A549 (cell line): Measurements from ENCODE around the gene PACSIN1. TPM values are rescaled to one million over a fixed set of nuclear protein-coding genes. Genes with fewer than 3 reads are reported as not detected.

Experiments used
- ATAC-seq, 2 experiments: fragments of 200-7000 bp in 1 of 2; fragments of >200 bp in 1 of 2; cut with Nextera tagmentation in 1 of 2; cut with Tn5 transposase in 1 of 2; 3 replicates each; pipeline versions ENCODE4 v1.8.0 to v1.9.1; 2018 to 2020; ENCODE audit warnings: mild to moderate bottlenecking in 1 of 2, moderate library complexity in 1 of 2
- CTCF ChIA-PET: fragments of 300-600 bp; sonication (Branson Sonifier 250); formaldehyde crosslinking; extraction: SDS; loops from one replicate; lab custom pipeline; 2021; ENCODE audit warnings: antibody characterized with exemption, inconsistent platforms; lab: Yijun Ruan, JAX
- POLR2A ChIA-PET: fragments of 350-600 bp; formaldehyde crosslinking; extraction: SDS; loops from one replicate; lab custom pipeline; 2021; ENCODE audit warnings: antibody characterized with exemption, inconsistent platforms; lab: Yijun Ruan, JAX
- DNase-seq, 2 experiments: peaks; one replicate each; pipeline versions ENCODE4 v3.0.0 to v3.0.0-alpha.2; 2011 to 2016; ENCODE audit warnings: low read depth in 1 of 2, low spot score in 1 of 2
- FAIRE-seq: peaks from 2 replicates; lab custom pipeline; 2011; peaks lifted over from hg19 to GRCh38; lab: Jason Lieb, UNC
- H3K27ac ChIP-seq, 2 experiments: fragments of >200 bp; sonication (Bioruptor Twin); formaldehyde crosslinking; 3 replicates each; pipeline ENCODE4 v1.5.1; 2016 to 2017
- H3K4me1 ChIP-seq: fragments of >200 bp; sonication (Bioruptor Twin); formaldehyde crosslinking; 3 replicates; pipeline ENCODE4 v1.6.1; 2016
- H3K4me2 ChIP-seq: fragments of >200 bp; sonication (Bioruptor Twin); formaldehyde crosslinking; 3 replicates; pipeline ENCODE4 v1.6.1; 2016
- H3K4me3 ChIP-seq: fragments of >200 bp; sonication (Bioruptor Twin); formaldehyde crosslinking; 3 replicates; pipeline ENCODE4 v1.5.1; 2016
- H3K9me3 ChIP-seq: fragments of >200 bp; sonication (Bioruptor Twin); formaldehyde crosslinking; 3 replicates; pipeline ENCODE4 v1.6.1; 2016
- ATOH8 ChIP-seq: fragments of 250-450 bp; sonication (Bioruptor Pico); IDR thresholded peaks from 2 replicates; pipeline ENCODE4 v1.5.0; 2020; ENCODE audit warnings: low read depth, mild to moderate bottlenecking, moderate library complexity
- BHLHE40 ChIP-seq: IDR thresholded peaks from 2 replicates; pipeline ENCODE4 v1.6.1; 2012; ENCODE audit warnings: low read depth, low read length, inconsistent platforms
- CBX2 ChIP-seq: fragments of 200-600 bp; sonication (generic); IDR thresholded peaks from 2 replicates; pipeline ENCODE4 v1.6.1; 2016; ENCODE audit warnings: low read depth, mild to moderate bottlenecking, borderline replicate concordance
- CBX8 ChIP-seq: fragments of 200-600 bp; sonication (generic); IDR thresholded peaks from 2 replicates; pipeline ENCODE4 v1.6.1; 2016
- CEBPB ChIP-seq, 2 experiments: fragments of >200 bp in 1 of 2; sonication (Bioruptor Twin) in 1 of 2; formaldehyde crosslinking in 1 of 2; IDR thresholded peaks; 2 replicates each; pipeline ENCODE4 v1.6.1; 2012 to 2016
- CTCF ChIP-seq: fragments of >200 bp; sonication (Bioruptor Twin); formaldehyde crosslinking; IDR thresholded peaks from 3 replicates; pipeline ENCODE4 v1.5.1; 2016
- FOSB ChIP-seq: fragments of 250-450 bp; sonication (Bioruptor Pico); IDR thresholded peaks from 2 replicates; pipeline ENCODE4 v1.5.0; 2020; ENCODE audit warnings: mild to moderate bottlenecking, moderate library complexity
- FOXS1 ChIP-seq: fragments of 250-450 bp; sonication (Bioruptor Pico); IDR thresholded peaks from 2 replicates; pipeline ENCODE4 v1.5.0; 2020; ENCODE audit warnings: mild to moderate bottlenecking, moderate library complexity
- HEYL ChIP-seq: fragments of 250-450 bp; sonication (Bioruptor Pico); IDR thresholded peaks from 2 replicates; pipeline ENCODE4 v1.8.0; 2021; ENCODE audit warnings: mild to moderate bottlenecking, moderate library complexity
- HMGXB4 ChIP-seq: fragments of 250-450 bp; sonication (Bioruptor Pico); IDR thresholded peaks from 2 replicates; pipeline ENCODE4 v1.5.0; 2021; ENCODE audit warnings: mild to moderate bottlenecking, moderate library complexity, borderline replicate concordance
- KDM1A ChIP-seq: fragments of 200-600 bp; sonication (generic); IDR thresholded peaks from 2 replicates; pipeline ENCODE4 v1.6.1; 2016; ENCODE audit warnings: low read depth, mild to moderate bottlenecking
- MAX ChIP-seq: IDR thresholded peaks from 2 replicates; pipeline ENCODE4 v1.6.1; 2012
- NPAS2 ChIP-seq: fragments of 250-450 bp; sonication (Bioruptor Pico); IDR thresholded peaks from 2 replicates; pipeline ENCODE4 v1.8.0; 2022; ENCODE audit warnings: mild to moderate bottlenecking, moderate library complexity, borderline replicate concordance
- NR3C1 ChIP-seq: fragments of >200 bp; sonication (Bioruptor Twin); formaldehyde crosslinking; IDR thresholded peaks from 3 replicates; pipeline ENCODE4 v1.6.1; 2017
- PBX3 ChIP-seq: IDR thresholded peaks from 2 replicates; pipeline ENCODE4 v1.6.1; 2012
- PHF8 ChIP-seq: fragments of 200-600 bp; sonication (generic); IDR thresholded peaks from 2 replicates; pipeline ENCODE4 v1.6.1; 2016; ENCODE audit warnings: low read depth, mild to moderate bottlenecking, antibody characterized with exemption, moderate library complexity, borderline replicate concordance
- RCOR1 ChIP-seq: fragments of 150-350 bp; IDR thresholded peaks from 2 replicates; pipeline ENCODE4 v1.6.1; 2014; ENCODE audit warnings: antibody characterized with exemption, low read length, low read depth
- REST ChIP-seq: fragments of 200-600 bp; sonication (generic); IDR thresholded peaks from 2 replicates; pipeline ENCODE4 v1.6.1; 2016; ENCODE audit warnings: antibody characterized with exemption, mild to moderate bottlenecking, moderate library complexity
- RNF2 ChIP-seq: fragments of 200-600 bp; sonication (generic); IDR thresholded peaks from 2 replicates; pipeline ENCODE4 v1.6.1; 2016; ENCODE audit warnings: low read depth, mild to moderate bottlenecking, antibody characterized with exemption, moderate library complexity, borderline replicate concordance
- SREBF2 ChIP-seq: fragments of 450-650 bp; IDR thresholded peaks from 2 replicates; pipeline ENCODE4 v1.6.1; 2014; ENCODE audit warnings: mild to moderate bottlenecking, moderate library complexity
- USF2 ChIP-seq: fragments of 450-650 bp; IDR thresholded peaks from 2 replicates; pipeline ENCODE4 v1.6.1; 2014; ENCODE audit warnings: antibody characterized with exemption
- ZNF302 ChIP-seq: fragments of 250-450 bp; sonication (Bioruptor Pico); IDR thresholded peaks from 2 replicates; pipeline ENCODE4 v1.9.0; 2021; ENCODE audit warnings: inconsistent platforms, mild to moderate bottlenecking, moderate library complexity
- WGBS: methylation state at CpG from one replicate; pipeline ENCODE4 v1.1.6; 2017; ENCODE audit errors: missing lambda C conversion rate; 5-methylcytosine and 5-hydroxymethylcytosine counted together
- polyA plus RNA-seq, 4 experiments: library from polyadenylated mRNA; depleted of rRNA in 3 of 4; stranded (reverse); fragments of >200 nt; fragmentation: RNase III in 1 of 4; extraction: RNeasy Plus Mini Kit Qiagen cat#74134 plus additional on column Dnase treatment in 1 of 4; gene quantifications; 2 replicates in 3 of 4; 3 replicates in 1 of 4; pipeline ENCODE4 v1.2.3, GENCODE V29; 2011 to 2017

Gene PACSIN1
- polyA plus RNA-seq, 2 of the 4 experiments (the other 2 are of a cell fraction), result 0.14 to 0.30 TPM

GRCh38 chr6:34534656-34535055 lies 68.8 kb downstream of the PACSIN1 start:
- FAIRE-seq, result no peak
- TF ChIP-seq PHF8 (no peak), ZNF302 (no peak), HMGXB4 (CRISPR knock-in tag) (no peak), HEYL (CRISPR knock-in tag) (no peak), PBX3 (no peak), SREBF2 (no peak), CBX8 (no peak), CBX2 (no peak), KDM1A (no peak), ATOH8 (no peak)
- TF ChIP-seq, all 56 proteins: peak for 0
- ChIA-PET CTCF (interaction anchor here (2.2 kb wide), 1 partner anchor 75 kb away, joined by 5 read pairs; no protein-coding TSS in a partner anchor), POLR2A (no interaction called here)
- Histone ChIP-seq H3K4me1 (peaks cover 35% of the 10 kb centered on the region), H3K4me2 (no peak overlapping the region), H3K9me3 (no peaks in the 10 kb centered on the region), H3K4me3 (no peak overlapping the region), H3K27ac (no peak overlapping the region; a peak in 1 of 6 replicates)
- WGBS, result 94% methylated on average over 7 of the region's 16 CpGs
- ATAC-seq, result no peak
- DNase-seq, result no peak

GRCh38 chr6:34535199-34535598 lies 69.3 kb downstream of the PACSIN1 start:
- TF ChIP-seq CEBPB (IDR thresholded peaks at IDR 0.05) (no peak), CBX2 (no peak), RNF2 (no peak)
- peak overlapping the region in 1 of 2 experiments; percentile 77; a peak in 3 of 6 replicates for H3K27ac ChIP-seq
- WGBS, result 86% methylated on average over 6 of the region's 6 CpGs
- H3K9me3 ChIP-seq, result no peaks in the 10 kb centered on the region
- POLR2A ChIA-PET, result interaction anchor here (0.6 kb wide), 1 partner anchor 66 kb away, joined by 4 read pairs; no protein-coding TSS in a partner anchor
- no peak for ATAC-seq
- peaks cover 30% of the 10 kb centered on the region for H3K4me1 ChIP-seq
- CTCF ChIA-PET, result interaction anchor here (1.5 to 2.6 kb wide), 3 partner anchors 8 to 75 kb away, joined by 4 to 12 read pairs (median 5); no protein-coding TSS in a partner anchor
- H3K4me3 ChIP-seq, result no peak overlapping the region
- no peak overlapping the region for H3K4me2 ChIP-seq
- FAIRE-seq, result no peak
- DNase-seq, result no peak

GRCh38 chr6:34535646-34536045 lies 69.8 kb downstream of the PACSIN1 start:
- Histone ChIP-seq H3K27ac (peak overlapping the region; percentile 53 to 77; a peak in 5 of 6 replicates), H3K4me2 (peak overlapping the region; percentile 61; the same call in 1 of the 3 replicates), H3K9me3 (no peaks in the 10 kb centered on the region), H3K4me3 (no peak overlapping the region), H3K4me1 (peaks cover 27% of the 10 kb centered on the region)
- no peak for ATAC-seq
- DNase-seq, result no peak
- ChIA-PET POLR2A (interaction anchor here (0.6 kb wide), 1 partner anchor 66 kb away, joined by 4 read pairs; no protein-coding TSS in a partner anchor), CTCF (interaction anchor here (1.5 to 2.6 kb wide), 4 partner anchors 8 to 75 kb away, joined by 4 to 12 read pairs (median 6); no protein-coding TSS in a partner anchor)
- WGBS, result 82% methylated on average over 2 of the region's 11 CpGs
- FAIRE-seq, result no peak
- TF ChIP-seq CBX2, result no peak
- TF ChIP-seq RNF2, result no peak
- TF ChIP-seq REST, result no peak
- TF ChIP-seq CBX8, result no peak
- TF ChIP-seq PHF8, result no peak
- no peak for TF ChIP-seq FOXS1 (CRISPR knock-in tag)
- no peak for TF ChIP-seq BHLHE40
- no peak for TF ChIP-seq FOSB
- TF ChIP-seq MAX, result no peak
- TF ChIP-seq USF2, result no peak
- TF ChIP-seq NPAS2 (CRISPR knock-in tag), result no peak
- TF ChIP-seq RCOR1, result no peak
- no peak for TF ChIP-seq CTCF
- TF ChIP-seq NR3C1, result no peak
